ENCODE measurements around the gene MYOM1.

MYOM1 gene

DNA sequence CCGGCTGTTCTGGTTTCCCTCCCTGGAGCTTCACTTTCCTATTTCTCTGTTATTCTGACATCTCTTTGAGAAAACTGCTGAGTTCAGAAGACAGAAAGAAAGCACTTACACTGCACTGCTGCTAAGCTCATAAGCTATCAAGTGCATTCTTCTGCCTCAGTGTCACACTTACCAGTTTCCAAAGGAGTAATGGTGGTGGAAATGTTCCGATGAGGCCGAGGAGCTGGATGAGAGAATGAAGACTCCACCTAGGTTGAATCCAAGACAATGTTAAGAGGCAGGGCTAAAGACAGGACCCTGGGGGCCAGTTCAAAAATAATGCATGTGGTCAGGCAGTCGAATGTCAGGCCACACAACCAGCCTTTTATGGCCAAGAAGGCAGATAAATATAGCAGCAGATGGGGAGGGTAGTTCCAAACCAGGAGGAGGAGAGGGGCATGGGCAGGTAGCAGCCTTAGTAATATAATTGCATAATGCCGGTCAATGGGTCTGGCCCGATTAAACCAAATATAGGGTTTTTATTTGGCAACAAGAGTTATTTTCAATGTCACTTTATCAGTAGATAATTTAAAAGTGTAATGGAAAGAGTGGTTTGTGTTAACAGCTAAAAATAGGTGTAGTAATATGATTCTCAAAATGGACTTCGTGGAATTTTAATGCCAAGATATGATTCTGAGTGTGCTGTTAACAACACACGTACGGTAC, at the start of gene MYOM1:
TSS of gene MYOM1 (minus strand) at position 338 of the 705 bp plus-strand sequence. CDS start 4,745 bp downstream, outside the sequence.
- TF ChIP-seq, protein P1, sequence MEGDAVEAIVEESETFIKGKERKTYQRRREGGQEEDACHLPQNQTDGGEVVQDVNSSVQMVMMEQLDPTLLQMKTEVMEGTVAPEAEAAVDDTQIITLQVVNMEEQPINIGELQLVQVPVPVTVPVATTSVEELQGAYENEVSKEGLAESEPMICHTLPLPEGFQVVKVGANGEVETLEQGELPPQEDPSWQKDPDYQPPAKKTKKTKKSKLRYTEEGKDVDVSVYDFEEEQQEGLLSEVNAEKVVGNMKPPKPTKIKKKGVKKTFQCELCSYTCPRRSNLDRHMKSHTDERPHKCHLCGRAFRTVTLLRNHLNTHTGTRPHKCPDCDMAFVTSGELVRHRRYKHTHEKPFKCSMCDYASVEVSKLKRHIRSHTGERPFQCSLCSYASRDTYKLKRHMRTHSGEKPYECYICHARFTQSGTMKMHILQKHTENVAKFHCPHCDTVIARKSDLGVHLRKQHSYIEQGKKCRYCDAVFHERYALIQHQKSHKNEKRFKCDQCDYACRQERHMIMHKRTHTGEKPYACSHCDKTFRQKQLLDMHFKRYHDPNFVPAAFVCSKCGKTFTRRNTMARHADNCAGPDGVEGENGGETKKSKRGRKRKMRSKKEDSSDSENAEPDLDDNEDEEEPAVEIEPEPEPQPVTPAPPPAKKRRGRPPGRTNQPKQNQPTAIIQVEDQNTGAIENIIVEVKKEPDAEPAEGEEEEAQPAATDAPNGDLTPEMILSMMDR (IDR thresholded peaks at IDR 0.05; ENCODE audit: control insufficient read depth, insufficient read depth, low read depth, low read length, missing control alignments): no peak
- no peak within 1 kb of the TSS for H3K4me3 ChIP-seq (ENCODE audit: control insufficient read depth, low read depth, low read length)
- DNase-seq (ENCODE audit: low read depth): no peak

DNA sequence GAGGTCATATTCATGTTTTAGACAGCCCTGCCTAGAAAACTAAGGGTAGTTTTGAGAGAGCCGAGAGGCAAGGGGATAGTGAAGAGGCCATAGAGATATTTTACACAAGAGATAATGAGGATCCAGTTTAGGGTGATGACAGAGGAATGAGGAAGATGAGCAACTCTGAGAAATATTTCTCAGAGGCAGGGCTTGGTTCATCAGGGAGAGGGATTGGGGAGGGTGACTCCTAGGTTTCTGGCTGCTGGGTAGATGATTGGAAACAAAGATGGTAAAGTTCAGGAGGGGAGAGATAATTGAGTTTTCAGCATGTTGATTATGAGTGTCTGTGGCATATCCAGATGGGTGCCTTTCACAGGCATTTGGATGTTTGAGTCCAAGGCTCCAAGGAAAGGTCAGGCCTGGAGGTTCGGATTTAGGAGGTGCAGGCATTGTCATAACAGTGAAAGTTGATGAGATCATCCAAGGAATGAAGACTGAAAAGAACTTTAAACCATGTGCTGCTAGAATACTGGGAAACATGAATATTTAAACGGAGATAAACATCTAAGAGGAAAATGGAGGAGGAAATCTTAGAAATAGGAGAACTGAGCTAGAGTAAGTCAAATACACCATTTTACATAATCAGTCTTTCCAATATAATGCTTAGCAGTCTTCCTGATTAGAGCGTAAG, 49.6 kb upstream of the MYOM1 start:
- DNase-seq (ENCODE audit: low read depth): no peak
- H3K4me3 ChIP-seq (ENCODE audit: control insufficient read depth, low read depth, low read length): no peak overlapping the region
- TF ChIP-seq, protein P1 (IDR thresholded peaks at IDR 0.05; ENCODE audit: control insufficient read depth, insufficient read depth, low read depth, low read length, missing control alignments): no peak

DNA sequence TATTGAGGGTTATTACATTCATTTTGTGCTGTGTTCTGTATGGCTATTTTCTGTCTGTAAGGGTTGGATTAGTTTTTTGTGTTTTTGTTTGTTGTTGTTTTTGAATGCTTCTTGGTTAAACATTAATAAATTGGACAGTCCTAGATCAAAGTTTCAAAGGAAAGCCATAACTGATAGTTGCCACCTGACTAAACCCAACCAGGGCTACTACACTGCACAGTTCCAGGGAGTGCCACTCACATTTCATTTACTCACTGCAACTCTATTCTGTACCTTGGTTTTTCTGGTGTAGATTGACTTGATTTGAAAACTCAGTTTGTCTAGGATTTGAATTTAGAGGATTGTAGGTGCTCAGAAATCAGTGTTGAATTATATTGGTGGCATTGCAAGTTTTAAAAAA, 48.5 kb upstream of the MYOM1 start:
- H3K4me3 ChIP-seq (ENCODE audit: control insufficient read depth, low read depth, low read length): no peak overlapping the region
- no peak for DNase-seq (ENCODE audit: low read depth)
- TF ChIP-seq, protein P1 (IDR thresholded peaks at IDR 0.05; ENCODE audit: control insufficient read depth, insufficient read depth, low read depth, low read length, missing control alignments): no peak

DNA sequence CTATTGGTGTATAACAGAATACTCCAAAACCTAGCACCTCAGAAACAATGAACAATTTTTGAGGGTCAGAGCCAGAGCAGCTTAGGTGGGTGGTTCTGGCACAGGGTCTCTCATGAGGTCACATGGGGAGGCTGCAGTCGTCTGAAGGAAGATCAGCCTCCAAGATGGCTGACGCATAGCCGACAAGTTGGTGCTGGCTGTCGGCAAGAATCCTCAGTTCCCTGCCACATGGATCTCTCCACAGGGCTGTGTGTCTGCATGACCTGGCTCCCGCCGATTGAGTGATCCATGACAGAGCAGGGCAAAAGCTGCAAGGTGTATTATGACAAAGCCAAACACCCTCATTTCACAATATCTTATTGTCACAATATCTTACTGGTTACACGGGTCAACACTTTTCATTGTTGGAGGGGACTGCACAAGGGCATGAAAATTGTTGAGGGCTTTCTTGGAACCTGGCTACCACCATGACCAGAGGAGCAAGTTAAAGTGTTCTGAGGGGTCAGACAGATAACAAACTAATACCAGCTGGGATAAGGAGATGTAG, 46.4 kb upstream of the MYOM1 start:
- no peak overlapping the region for H3K4me3 ChIP-seq (ENCODE audit: control insufficient read depth, low read depth, low read length)
- TF ChIP-seq, protein P1 (IDR thresholded peaks at IDR 0.05; ENCODE audit: control insufficient read depth, insufficient read depth, low read depth, low read length, missing control alignments): no peak

DNA sequence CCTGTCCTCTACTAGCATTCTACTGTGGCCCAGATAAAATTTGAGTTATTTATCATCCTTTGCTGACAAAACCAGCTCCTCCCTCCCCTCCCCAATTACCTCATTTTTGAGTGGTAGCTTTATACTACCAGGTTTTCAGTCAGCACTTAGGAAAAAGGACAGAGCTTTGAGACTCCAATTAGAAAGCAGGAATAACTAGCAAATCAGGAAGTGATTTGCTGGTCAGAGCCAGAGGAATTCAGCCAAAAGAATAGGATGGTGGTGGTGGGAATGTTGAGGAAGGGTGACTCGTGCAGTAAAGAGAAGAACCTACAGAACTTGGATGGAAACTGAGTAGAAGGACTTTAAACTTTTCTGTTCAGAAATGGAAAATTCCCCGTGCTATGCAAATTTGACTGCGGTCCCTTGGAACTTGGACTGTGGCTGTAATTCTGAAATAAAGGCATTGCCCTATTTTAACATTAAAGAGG, 45.8 kb upstream of the MYOM1 start:
- TF ChIP-seq, protein P1 (IDR thresholded peaks at IDR 0.05; ENCODE audit: control insufficient read depth, insufficient read depth, low read depth, low read length, missing control alignments): no peak
- DNase-seq (ENCODE audit: low read depth): no peak
- H3K4me3 ChIP-seq (ENCODE audit: control insufficient read depth, low read depth, low read length): no peak overlapping the region

More for the DNA sequence above, 46.4 kb upstream of the MYOM1 start:
- DNase-seq (ENCODE audit: low read depth): no peak

DNA sequence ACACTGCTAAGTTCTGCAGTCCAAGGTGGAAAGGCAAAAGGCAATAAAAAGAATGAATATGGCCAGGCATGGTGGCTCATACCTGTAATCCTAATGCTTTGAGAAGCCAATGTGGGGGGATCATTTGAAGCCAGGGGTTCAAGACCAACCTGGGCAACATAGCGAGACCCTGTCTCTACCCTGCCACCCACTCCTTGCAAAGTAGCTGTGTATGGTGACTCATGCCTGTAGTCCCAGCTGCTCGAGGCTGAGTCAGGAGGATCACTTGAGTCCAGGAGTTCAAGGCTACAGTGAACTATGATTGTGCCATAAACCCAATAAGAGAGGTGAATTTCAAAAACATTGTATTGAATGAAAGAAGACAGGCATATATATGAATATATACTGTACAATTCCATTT, 44.6 kb upstream of the MYOM1 start:
- no peak overlapping the region; the same call in 1 of the 2 replicates for H3K4me3 ChIP-seq (ENCODE audit: control insufficient read depth, low read depth, low read length)
- TF ChIP-seq, protein P1 (IDR thresholded peaks at IDR 0.05; ENCODE audit: control insufficient read depth, insufficient read depth, low read depth, low read length, missing control alignments): no peak
- no peak for DNase-seq (ENCODE audit: low read depth)

Data from AG09309 (cell line).